Spleen (tissue), 7 donors: ENCODE data around the gene CACNB2.
"Not testable (repeated sequence)": the region's sequence is repeated elsewhere in the genome, so short reads cannot be mapped to it uniquely, and the experiment has no call there.

Experiments used
- CTCF ChIP-seq, 11 experiments: fragments of 200-600 bp in 7 of 11; fragments of 450-650 bp in 4 of 11; sonication (generic) in 4 of 11; IDR thresholded peaks in 8 of 11; conservative IDR thresholded peaks in 3 of 11; 1 replicate in 7 of 11; 2 replicates in 4 of 11; pipeline versions ENCODE4 v1.4.0 to v1.8.0; 2016 to 2021; ENCODE audit warnings: antibody characterized with exemption in 11 of 11, inconsistent platforms in 4 of 11, mild to moderate bottlenecking in 1 of 11
- POLR2A ChIP-seq, 3 donors: fragments of 450-650 bp; IDR thresholded peaks; one replicate each; pipeline ENCODE4 v1.5.1; 2017; ENCODE audit warnings: antibody characterized with exemption in 3 of 3, mild to moderate bottlenecking in 1 of 3
- donor health status: DM: no; HTN: no; CAD: no; lungs with moderate emphysema.
- donor health status: DM: no; HTN: no; CAD: no.
- donor health status: DM: no; HTN: no; CAD: no.

GRCh38 chr10:18586637-18587036 lies 446.4 kb downstream of the CACNB2 start:
- TF ChIP-seq CTCF (IDR thresholded peaks at IDR 0.05 in 8 of 11, conservative IDR thresholded peaks at IDR 0.05 in 3 of 11); POLR2A (IDR thresholded peaks at IDR 0.05): not testable (repeated sequence)
